GM19025 (cell line): Measurements from ENCODE around the gene MIF4GD.

ENCODE experiments used
- ATAC-seq: cut with Tn5 transposase; IDR thresholded peaks from one replicate; pipeline ENCODE4 v1.9.1; 2021; ENCODE audit warnings: mild to moderate bottlenecking, low read depth, moderate library complexity; ENCODE audit not compliant: unreplicated experiment

MIF4GD gene

GRCh38 chr17:75238684-75239191 lies 32.3 kb downstream of the MIF4GD start:
- no peak for ATAC-seq

DNA sequence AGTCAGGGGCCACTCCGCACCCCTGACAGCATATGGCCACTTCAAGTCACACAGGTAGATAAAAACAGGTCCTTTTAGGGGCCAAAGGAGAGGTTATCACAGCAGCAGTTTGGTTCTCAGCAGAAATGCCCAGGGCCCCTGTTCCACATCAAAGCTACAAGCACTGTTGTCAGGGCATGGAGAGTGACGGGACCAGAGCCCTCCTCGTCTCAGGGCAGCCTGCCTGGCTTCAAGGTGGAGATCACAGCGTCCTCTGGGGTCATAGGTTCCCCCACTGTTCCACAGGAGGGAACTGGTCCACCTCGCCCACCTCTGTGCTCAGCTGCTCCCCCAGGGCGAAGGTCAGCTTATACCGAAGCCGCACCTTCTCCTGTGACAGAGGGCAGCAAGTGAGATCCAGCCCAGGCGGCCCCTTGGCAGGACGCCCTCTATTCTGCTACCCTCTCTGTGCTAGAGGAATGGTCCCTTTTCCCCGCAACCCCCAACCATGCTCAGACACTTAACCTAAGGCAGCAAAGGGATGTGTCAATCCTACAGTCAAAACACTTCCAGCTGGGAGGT lies 32.9 kb downstream of the MIF4GD start:
- ATAC-seq, result no peak

DNA sequence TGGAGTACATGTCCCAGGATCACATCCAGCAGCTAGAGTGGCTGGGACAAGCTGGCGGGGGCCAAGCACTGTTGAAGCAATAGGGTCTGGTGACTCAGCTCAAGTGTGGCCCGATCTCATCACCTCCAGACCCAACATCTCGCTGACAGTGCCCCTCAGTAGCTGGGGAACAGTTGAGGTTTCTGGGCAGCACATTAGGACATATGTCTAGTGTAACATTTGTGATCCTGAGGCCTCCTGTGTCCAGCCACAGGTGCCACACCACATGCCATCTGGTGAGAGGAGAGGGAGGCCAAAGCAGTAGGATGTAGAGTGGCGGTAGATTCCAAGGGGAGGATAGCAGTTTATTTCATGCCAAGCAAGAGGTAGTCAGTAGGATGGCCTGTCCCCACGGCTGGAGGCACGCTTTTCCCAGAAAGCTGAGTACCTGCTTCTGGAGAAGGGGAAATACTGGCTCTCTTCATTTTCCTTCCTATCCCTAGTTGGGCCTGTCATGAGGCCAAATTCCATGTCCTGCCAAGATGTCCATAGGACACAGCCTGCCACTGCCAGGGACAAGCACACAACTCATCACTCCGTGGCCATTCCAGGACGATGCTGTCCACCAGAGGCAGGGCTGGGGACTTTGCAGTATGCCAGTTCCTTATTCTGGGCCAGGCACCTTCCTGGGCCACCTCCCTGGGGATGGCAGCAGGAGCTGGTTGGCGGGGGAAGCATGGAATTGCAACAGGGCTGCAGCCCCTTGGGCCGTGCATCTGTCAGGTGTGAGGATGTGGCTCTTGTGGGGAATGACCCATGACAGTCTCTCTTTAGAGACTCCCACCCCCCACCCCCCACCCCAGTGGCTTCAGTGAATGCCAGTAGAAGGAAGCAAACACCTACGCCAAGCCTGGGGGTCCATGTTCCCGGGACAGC lies 33.7 kb downstream of the MIF4GD start:
- no peak for ATAC-seq

- ATAC-seq, result no peak
These were observed 38.2 kb downstream of the MIF4GD start for GRCh38 chr17:75232786-75233185.

- ATAC-seq, result no peak
These were observed 39.1 kb downstream of the MIF4GD start for GRCh38 chr17:75231741-75232464.

- ATAC-seq, result no peak
These were observed 40.0 kb downstream of the MIF4GD start for GRCh38 chr17:75231071-75231470.

GRCh38 chr17:75228847-75229246 lies 42.2 kb downstream of the MIF4GD start:
- ATAC-seq, result no peak

- ATAC-seq, result no peak
These were observed 42.7 kb downstream of the MIF4GD start for GRCh38 chr17:75228305-75228704.

DNA sequence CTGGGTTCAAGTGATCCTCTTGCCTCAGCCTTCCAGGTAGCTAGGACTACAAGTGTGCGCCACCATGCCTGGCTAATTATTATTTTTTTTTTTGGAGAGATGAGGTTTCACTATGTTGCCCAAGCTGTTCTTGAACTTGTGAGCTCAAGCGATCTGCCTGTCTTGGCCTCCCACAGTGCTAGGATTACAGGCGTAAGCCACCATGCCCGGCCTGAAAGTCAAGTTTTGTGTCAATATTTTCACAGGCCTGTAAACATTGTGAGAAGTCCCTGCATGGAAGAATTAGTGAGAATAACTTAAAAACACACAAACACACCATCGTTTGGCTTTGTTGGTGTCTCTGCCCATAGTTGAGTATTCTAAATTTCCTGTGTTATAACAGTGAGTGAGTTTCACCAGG lies 43.3 kb downstream of the MIF4GD start:
- no peak for ATAC-seq

GRCh38 chr17:75225016-75225415 lies 46.0 kb downstream of the MIF4GD start:
- no peak for ATAC-seq

DNA sequence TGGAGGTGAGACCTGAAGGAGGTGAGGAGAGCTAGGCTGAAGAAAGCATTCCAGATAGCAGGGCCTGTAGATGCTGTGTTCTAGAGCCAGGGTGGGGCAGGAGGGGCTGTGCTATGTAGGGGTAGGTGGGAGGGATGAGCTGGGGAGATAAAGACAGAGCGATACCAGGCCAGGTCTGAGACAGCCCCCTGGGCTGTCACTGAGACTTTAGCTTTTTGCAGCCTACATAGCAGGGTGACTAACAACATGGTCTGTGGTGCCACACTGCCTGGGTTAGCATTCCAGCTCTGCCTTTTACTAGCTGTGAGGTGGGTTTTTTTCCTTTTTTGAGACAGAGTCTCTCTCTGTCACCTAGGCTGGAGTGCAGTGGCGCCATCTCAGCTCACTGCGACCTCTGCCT lies 51.2 kb downstream of the MIF4GD start:
- no peak for ATAC-seq

GRCh38 chr17:75218131-75218530 lies 52.9 kb downstream of the MIF4GD start:
- no peak for ATAC-seq
